ENCODE data around the gene GP1BB. TPM values are rescaled to one million over a fixed set of nuclear protein-coding genes. Genes with fewer than 3 reads are reported as not detected.

Gene GP1BB
- total RNA-seq, 1 experiment from 2014 or later: 4.3 TPM

DNA sequence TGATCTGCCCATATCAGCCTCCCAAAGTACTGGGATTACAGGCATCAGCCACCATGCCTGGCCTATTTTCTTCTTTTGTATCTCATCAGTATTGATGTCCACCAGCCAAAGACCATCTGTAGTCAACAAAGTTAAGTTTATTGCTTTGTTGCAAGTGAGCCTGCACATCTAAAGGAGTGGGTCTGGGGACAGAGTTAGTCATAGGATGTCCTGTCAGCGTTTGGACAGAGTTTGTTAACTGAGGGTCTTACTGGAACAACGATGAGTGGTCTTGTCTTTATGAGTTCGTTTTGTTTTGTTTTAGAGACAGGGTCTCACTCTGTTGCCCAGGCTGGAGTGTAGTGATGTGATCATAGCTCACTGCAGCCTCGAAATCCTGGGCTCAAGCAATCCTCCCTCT lies 49.7 kb upstream of the GP1BB start (continued):
- TF ChIP-seq SMAD4 (CRISPR knock-in tag; IDR thresholded peaks at IDR 0.05) (no peak), TCF7 (CRISPR knock-in tag; IDR thresholded peaks at IDR 0.05; ENCODE audit: low read depth) (no peak)

DNA sequence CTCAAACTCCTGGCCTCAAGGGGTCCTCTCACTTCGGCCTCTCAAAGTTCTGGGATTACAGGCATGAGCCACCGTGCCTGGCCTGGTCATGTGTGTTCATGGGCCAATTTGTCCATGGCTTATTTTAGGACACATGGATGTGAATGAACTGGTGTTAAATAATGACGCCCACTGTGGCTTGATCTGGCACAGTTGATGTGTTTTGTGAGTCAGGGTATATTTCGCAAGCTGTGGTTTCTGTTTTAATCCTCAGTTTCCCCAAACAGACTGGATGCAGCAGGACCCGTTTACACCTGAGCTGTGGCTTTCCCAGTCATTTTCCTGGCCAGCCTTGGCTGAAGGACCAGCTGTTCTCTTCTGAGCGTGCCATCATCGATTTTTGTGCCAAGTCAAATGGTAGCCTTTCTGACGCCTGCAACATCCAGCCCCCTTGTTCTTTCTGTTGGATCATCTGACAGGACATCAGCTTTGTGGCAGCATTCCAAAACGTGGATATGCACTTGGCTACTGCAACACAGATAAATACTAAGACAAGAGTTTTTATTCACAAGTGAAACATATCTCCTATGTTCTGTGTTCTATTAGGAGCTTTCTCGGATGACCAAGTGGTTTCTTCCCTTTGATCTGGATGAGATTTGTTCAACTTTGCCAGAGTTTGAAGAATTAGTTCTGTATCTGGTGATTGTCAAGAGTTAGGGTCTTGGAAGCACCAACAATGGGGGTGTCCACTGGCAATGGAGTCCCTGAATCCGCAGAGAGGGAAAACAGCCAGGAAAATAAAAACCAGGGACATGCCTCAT lies 49.0 kb upstream of the GP1BB start:
- CTCF ChIA-PET: interaction anchor here (1.2 to 1.7 kb wide), 4 partner anchors 22 to 236 kb away, joined by 3 to 4 read pairs (median 4); no protein-coding TSS in a partner anchor
- peaks cover 9% of the 10 kb centered on the region for H3K4me1 Mint-ChIP-seq
- TF ChIP-seq SMAD3 (CRISPR knock-in tag; IDR thresholded peaks at IDR 0.05; ENCODE audit: borderline replicate concordance) (no peak), ZNF317 (CRISPR knock-in tag; IDR thresholded peaks at IDR 0.05; ENCODE audit: borderline replicate concordance, low read depth) (no peak), SMAD4 (CRISPR knock-in tag; IDR thresholded peaks at IDR 0.05) (no peak)
- TF ChIP-seq, protein P1, sequence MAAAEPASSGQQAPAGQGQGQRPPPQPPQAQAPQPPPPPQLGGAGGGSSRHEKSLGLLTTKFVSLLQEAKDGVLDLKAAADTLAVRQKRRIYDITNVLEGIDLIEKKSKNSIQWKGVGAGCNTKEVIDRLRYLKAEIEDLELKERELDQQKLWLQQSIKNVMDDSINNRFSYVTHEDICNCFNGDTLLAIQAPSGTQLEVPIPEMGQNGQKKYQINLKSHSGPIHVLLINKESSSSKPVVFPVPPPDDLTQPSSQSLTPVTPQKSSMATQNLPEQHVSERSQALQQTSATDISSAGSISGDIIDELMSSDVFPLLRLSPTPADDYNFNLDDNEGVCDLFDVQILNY (CRISPR knock-in tag; IDR thresholded peaks at IDR 0.05): no peak
- TF ChIP-seq, protein P2, sequence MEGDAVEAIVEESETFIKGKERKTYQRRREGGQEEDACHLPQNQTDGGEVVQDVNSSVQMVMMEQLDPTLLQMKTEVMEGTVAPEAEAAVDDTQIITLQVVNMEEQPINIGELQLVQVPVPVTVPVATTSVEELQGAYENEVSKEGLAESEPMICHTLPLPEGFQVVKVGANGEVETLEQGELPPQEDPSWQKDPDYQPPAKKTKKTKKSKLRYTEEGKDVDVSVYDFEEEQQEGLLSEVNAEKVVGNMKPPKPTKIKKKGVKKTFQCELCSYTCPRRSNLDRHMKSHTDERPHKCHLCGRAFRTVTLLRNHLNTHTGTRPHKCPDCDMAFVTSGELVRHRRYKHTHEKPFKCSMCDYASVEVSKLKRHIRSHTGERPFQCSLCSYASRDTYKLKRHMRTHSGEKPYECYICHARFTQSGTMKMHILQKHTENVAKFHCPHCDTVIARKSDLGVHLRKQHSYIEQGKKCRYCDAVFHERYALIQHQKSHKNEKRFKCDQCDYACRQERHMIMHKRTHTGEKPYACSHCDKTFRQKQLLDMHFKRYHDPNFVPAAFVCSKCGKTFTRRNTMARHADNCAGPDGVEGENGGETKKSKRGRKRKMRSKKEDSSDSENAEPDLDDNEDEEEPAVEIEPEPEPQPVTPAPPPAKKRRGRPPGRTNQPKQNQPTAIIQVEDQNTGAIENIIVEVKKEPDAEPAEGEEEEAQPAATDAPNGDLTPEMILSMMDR (IDR thresholded peaks at IDR 0.05): no peak
- TF ChIP-seq, protein P3, sequence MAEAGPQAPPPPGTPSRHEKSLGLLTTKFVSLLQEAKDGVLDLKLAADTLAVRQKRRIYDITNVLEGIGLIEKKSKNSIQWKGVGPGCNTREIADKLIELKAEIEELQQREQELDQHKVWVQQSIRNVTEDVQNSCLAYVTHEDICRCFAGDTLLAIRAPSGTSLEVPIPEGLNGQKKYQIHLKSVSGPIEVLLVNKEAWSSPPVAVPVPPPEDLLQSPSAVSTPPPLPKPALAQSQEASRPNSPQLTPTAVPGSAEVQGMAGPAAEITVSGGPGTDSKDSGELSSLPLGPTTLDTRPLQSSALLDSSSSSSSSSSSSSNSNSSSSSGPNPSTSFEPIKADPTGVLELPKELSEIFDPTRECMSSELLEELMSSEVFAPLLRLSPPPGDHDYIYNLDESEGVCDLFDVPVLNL (CRISPR knock-in tag; IDR thresholded peaks at IDR 0.05; ENCODE audit: borderline replicate concordance, low read depth): no peak
- ATAC-seq: no peak
- POLR2A ChIA-PET: no interaction called here
- no peak overlapping the region for H3K27ac Mint-ChIP-seq
- peaks cover 10% of the 10 kb centered on the region; the same call in 1 of the 2 replicates for H3K27me3 Mint-ChIP-seq (ENCODE audit: low read depth)
- no peak overlapping the region for H3K4me3 Mint-ChIP-seq
- no peaks in the 10 kb centered on the region; the same call in 1 of the 2 replicates for H3K36me3 Mint-ChIP-seq
- no peak for DNase-seq (ENCODE audit: low spot score)
- H3K9me3 Mint-ChIP-seq: peaks cover 14% of the 10 kb centered on the region

DNA sequence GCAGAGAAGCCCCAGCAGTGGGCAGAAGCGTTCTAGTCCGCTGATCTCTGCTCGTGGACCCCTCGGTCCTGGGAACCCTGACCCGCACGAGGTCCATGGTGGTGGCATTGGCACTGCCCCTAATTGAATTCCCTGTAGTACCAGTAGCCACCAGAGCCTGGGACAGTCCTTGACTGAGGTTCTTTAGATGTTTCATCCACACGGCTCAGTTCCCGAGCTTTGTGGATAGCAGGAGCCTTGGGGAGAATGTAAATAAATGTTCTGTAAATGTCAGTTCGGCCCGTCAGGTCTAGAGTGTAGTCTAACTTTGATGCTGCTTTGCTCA lies 48.4 kb upstream of the GP1BB start:
- no peak for DNase-seq (ENCODE audit: low spot score)
- Mint-ChIP-seq H3K27me3 (ENCODE audit: low read depth) (peaks cover 10% of the 10 kb centered on the region; the same call in 1 of the 2 replicates), H3K4me3 (no peak overlapping the region), H3K4me1 (peaks cover 10% of the 10 kb centered on the region), H3K36me3 (no peaks in the 10 kb centered on the region; the same call in 1 of the 2 replicates), H3K27ac (no peak overlapping the region), H3K9me3 (peaks cover 14% of the 10 kb centered on the region)
- TF ChIP-seq KAT7 (CRISPR knock-in tag; IDR thresholded peaks at IDR 0.05; ENCODE audit: borderline replicate concordance): no peak
- no peak for TF ChIP-seq RORB (CRISPR knock-in tag; IDR thresholded peaks at IDR 0.05)
- TF ChIP-seq, protein P4, sequence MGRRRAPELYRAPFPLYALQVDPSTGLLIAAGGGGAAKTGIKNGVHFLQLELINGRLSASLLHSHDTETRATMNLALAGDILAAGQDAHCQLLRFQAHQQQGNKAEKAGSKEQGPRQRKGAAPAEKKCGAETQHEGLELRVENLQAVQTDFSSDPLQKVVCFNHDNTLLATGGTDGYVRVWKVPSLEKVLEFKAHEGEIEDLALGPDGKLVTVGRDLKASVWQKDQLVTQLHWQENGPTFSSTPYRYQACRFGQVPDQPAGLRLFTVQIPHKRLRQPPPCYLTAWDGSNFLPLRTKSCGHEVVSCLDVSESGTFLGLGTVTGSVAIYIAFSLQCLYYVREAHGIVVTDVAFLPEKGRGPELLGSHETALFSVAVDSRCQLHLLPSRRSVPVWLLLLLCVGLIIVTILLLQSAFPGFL (CRISPR knock-in tag; IDR thresholded peaks at IDR 0.05; ENCODE audit: borderline replicate concordance): no peak
- TF ChIP-seq, protein P3 (CRISPR knock-in tag; IDR thresholded peaks at IDR 0.05; ENCODE audit: borderline replicate concordance, low read depth): no peak
- no peak for TF ChIP-seq IRF2 (CRISPR knock-in tag; IDR thresholded peaks at IDR 0.05; ENCODE audit: borderline replicate concordance, low read depth)
- TF ChIP-seq, protein P5, sequence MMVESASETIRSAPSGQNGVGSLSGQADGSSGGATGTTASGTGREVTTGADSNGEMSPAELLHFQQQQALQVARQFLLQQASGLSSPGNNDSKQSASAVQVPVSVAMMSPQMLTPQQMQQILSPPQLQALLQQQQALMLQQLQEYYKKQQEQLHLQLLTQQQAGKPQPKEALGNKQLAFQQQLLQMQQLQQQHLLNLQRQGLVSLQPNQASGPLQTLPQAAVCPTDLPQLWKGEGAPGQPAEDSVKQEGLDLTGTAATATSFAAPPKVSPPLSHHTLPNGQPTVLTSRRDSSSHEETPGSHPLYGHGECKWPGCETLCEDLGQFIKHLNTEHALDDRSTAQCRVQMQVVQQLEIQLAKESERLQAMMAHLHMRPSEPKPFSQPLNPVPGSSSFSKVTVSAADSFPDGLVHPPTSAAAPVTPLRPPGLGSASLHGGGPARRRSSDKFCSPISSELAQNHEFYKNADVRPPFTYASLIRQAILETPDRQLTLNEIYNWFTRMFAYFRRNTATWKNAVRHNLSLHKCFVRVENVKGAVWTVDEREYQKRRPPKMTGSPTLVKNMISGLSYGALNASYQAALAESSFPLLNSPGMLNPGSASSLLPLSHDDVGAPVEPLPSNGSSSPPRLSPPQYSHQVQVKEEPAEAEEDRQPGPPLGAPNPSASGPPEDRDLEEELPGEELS (CRISPR knock-in tag; IDR thresholded peaks at IDR 0.05): no peak
- no peak for TF ChIP-seq HMGA2 (CRISPR knock-in tag; IDR thresholded peaks at IDR 0.05)
- TF ChIP-seq PRRX2 (CRISPR knock-in tag; IDR thresholded peaks at IDR 0.05): no peak
- TF ChIP-seq, protein P6, sequence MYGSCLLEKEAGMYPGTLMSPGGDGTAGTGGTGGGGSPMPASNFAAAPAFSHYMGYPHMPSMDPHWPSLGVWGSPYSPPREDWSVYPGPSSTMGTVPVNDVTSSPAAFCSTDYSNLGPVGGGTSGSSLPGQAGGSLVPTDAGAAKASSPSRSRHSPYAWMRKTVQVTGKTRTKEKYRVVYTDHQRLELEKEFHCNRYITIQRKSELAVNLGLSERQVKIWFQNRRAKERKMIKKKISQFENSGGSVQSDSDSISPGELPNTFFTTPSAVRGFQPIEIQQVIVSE (CRISPR knock-in tag; IDR thresholded peaks at IDR 0.05; ENCODE audit: borderline replicate concordance): no peak
- no peak for TF ChIP-seq ZNF138 (CRISPR knock-in tag; conservative IDR thresholded peaks at IDR 0.05)
- no peak for TF ChIP-seq SP1 (CRISPR knock-in tag; conservative IDR thresholded peaks at IDR 0.05)
- no peak for TF ChIP-seq TEAD1 (CRISPR knock-in tag; IDR thresholded peaks at IDR 0.05)
- ATAC-seq: no peak
- POLR2A ChIA-PET: no interaction called here
- CTCF ChIA-PET: interaction anchor here (1.1 to 1.7 kb wide), 6 partner anchors 21 to 235 kb away, joined by 3 to 6 read pairs (median 4); partner anchors contain the start of gene GP1BB

Data from WTC11 (cell line).